Gastrocnemius medialis (tissue), 4 donors: Measurements from ENCODE around the gene SMIM33.

ENCODE experiments used
- POLR2A ChIP-seq, 2 donors: fragments of 450-650 bp; IDR thresholded peaks; one replicate each; pipeline ENCODE4 v1.6.1; 2017; ENCODE audit warnings: antibody characterized with exemption in 2 of 2, mild to moderate bottlenecking in 2 of 2, moderate library complexity in 2 of 2
- TF ChIP-seq, protein P1 (sequence below), 5 experiments: fragments of 450-650 bp in 3 of 5; fragments of 200-600 bp in 2 of 5; sonication (generic) in 2 of 5; IDR thresholded peaks in 4 of 5; conservative IDR thresholded peaks in 1 of 5; 1 replicate in 4 of 5; 2 replicates in 1 of 5; pipeline ENCODE4 v1.5.1; 2016 to 2019; ENCODE audit warnings: antibody characterized with exemption in 5 of 5, mild to moderate bottlenecking in 3 of 5, moderate library complexity in 3 of 5

- TF ChIP-seq, protein P1, sequence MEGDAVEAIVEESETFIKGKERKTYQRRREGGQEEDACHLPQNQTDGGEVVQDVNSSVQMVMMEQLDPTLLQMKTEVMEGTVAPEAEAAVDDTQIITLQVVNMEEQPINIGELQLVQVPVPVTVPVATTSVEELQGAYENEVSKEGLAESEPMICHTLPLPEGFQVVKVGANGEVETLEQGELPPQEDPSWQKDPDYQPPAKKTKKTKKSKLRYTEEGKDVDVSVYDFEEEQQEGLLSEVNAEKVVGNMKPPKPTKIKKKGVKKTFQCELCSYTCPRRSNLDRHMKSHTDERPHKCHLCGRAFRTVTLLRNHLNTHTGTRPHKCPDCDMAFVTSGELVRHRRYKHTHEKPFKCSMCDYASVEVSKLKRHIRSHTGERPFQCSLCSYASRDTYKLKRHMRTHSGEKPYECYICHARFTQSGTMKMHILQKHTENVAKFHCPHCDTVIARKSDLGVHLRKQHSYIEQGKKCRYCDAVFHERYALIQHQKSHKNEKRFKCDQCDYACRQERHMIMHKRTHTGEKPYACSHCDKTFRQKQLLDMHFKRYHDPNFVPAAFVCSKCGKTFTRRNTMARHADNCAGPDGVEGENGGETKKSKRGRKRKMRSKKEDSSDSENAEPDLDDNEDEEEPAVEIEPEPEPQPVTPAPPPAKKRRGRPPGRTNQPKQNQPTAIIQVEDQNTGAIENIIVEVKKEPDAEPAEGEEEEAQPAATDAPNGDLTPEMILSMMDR (IDR thresholded peaks at IDR 0.05 in 4 of 5, conservative IDR thresholded peaks at IDR 0.05 in 1 of 5), result no peak
- TF ChIP-seq POLR2A (IDR thresholded peaks at IDR 0.05), result no peak
These were observed 9.1 kb upstream of the SMIM33 start for GRCh38 chr5:139461698-139462097.
